HPDE6-E6E7 (cell line): ENCODE measurements around the gene OPCML.

Experiments
- DNase-seq: peaks from one replicate; pipeline ENCODE4 v3.0.0; 2011; ENCODE audit warnings: missing footprints; ENCODE audit errors: extremely low spot score

OPCML gene

DNA sequence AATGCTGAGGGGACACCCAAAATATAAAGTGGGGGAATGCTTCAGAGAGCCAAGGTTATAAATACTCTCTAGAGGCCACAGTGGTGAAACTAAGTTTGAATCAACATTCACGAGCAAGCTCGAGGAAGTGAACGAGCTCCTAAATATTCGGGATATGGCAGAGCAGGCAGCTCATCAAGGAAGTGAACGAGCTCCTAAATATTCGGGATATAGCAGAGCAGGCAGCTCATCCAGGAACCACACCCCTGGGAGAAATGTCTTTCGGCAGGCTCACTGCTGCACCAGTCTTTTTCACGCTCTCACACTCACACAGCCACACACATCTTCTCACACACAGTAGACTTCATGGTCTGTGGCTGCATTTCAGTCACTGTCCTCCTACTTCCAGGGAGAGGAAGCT, 787.5 kb downstream of the OPCML start:
- DNase-seq: no peak

DNA sequence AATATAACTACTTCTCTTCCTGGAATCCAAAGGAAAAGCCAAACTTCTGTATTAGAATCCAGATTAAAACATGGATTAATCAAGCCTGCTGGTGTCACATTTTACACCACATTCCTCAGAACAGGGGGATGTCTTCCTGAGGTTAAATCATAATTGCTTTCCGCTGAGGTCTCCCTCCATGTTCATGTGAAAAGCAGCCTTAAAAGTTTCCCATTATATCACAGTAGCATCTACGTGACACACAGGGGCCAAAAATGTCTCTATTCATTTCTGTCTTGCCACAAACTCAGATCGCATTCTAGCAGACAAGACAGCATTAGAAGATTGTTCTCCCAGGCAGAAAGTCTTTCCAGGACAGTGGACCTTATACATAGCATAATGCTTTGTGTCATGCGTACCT, 788.7 kb downstream of the OPCML start:
- no peak for DNase-seq

DNA sequence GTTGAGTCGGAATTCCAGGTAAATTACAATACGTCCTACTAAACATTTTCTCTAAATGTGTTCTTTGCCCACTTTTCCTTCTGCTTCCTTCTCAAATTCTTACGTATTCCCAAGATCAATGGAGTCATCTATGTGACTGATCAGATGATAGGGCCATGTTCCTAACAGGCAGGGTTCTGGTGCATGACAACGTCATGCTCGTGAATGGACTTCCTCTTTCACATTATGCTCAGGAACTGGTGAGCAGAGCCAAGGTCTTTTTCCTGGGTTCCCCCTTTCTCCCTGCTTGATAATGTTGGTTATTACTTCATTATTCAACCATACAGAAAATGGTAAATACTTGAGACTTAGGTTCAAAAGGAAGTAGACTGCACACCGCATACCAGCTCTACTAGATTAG, 789.4 kb downstream of the OPCML start:
- no peak for DNase-seq

DNA sequence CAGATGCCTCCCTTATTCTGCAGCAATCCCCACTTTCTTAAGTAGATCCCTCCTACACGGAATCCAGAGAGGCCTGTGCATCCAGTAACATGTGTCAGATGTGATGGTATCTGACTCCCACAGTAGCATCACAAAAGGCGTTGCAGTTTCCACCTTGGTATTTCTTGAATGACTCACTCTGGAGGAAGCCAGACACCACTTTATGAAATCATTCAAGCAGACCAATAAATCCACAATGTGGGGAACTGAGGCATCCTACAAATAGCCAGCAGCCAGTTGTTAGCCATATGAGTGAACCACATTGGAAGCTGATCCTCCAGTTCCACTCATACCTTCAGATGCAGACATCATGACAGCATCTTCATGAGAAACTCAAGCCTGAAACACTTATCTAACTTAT, 798.1 kb downstream of the OPCML start:
- no peak for DNase-seq

DNA sequence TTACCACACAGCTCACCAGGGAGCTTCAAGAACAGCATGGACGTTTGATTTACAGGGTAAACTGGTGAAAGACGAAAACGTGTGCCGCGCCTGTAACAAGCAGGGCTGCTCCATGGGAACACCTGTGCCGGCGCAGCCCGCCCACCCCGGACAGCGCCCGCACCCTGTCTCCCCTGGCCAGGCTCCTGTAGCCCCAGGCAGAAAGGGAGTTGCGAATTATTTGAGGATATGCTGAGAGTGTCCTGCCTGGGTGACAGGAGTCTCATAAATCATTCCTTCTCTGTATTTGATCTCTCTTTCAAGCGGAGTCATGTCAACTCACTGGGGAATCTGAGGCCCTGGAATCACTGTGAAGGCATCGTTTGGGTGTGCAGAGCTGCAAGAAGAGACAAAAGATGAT, 804.3 kb downstream of the OPCML start:
- DNase-seq: no peak

DNA sequence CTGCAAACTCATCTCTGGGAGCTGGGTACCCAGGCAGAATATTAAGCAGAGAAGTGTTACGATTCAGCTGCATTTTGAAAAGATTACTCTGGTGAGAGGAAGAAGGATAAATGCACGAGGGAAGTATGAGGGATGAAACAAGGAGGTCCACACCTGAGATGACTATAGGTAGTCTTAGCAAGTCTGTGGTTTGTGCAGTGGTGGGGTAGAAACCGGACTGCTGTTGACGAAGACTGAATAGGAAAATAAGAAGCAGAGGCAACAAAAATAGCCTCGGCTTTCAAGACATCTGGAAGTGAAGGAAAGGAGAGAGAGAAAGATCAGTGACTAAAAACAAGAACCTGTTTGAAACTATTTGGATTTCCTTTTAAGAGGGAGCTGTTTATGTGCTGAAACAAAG, 810.8 kb downstream of the OPCML start:
- DNase-seq: no peak

DNA sequence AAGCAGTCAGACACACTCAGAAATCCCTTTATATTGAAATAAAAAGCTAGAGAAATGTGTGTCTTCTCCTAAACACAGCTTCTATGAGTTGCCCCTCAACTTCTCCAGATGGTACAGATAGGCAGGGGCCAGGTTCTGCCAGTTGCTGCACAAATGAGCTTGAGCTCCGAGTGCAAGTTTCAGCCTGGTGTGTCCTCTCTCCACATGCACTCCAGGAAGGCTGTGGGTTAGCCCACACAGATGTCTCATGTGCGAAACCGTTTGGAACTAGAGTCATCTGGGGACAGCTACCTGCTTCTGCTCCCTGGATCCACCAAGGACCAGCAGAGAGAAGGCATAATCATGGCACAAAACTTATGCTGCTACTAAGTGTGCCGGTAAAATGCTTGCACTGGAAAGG, 812.6 kb downstream of the OPCML start:
- DNase-seq: no peak

DNA sequence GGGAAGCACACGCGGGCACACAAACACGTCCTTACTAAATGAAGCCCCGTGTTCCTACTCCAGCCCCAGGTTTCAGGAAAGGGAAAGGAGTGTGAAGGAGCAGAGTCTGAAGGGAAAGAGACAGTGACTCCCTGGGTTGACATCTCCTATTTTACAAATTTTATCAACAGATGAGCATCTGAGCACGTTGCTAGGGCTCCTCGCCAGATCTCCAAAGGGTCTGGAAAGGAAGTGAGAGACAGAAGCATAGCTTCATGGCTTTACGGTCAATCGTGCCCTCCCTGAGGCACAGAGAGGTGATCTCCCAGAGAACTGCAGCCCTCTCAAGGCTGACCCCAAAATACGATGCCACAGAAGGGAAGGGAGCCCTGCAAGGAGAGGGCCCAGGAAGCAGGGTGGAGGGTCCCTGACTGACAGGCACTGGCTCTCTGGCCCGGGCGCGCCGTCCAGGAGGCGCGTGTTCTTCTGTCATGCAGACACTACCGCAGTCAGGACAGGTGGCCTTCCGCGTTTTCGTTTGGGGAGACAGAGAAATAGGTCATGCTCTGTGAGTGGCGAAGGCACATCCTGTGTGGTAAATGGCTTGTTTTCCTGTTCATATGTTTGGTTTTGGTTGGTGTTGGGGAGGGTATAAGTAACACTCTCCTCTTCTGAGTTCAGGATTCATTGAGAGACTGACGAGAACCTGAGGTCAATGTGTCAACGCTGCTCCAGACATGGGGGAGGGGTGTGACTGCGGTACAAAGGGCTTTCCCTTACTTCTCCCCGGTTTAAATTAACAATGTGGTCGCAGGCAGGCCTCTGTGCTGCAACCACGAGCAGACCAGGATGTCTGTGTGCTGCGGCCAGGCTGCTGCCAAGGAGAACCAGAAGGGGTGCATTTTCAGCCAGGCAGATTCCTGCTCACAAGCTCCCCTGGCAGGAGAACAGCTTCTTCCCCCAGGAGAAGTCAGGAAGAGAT, 813.3 kb downstream of the OPCML start:
- DNase-seq: no peak

DNA sequence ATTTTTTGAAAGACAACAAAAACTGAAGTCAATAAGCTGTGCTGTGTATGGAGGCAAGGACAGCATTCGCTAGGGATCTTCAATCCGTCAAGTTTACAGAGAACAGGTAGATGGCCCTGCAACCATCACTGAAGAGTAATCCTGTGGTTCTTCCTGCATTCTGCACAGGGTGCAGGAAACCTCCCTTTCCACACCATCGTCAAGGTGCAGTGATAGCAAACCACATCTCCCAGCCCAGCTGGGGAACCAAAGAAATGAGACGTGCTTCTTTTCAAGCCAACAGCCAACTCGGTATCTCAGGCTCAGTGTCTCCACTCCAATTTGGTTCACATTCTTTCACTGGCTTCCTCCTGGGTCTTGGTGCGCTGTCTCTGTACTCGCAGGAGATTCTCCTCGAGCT, 814.5 kb downstream of the OPCML start:
- DNase-seq: no peak

DNA sequence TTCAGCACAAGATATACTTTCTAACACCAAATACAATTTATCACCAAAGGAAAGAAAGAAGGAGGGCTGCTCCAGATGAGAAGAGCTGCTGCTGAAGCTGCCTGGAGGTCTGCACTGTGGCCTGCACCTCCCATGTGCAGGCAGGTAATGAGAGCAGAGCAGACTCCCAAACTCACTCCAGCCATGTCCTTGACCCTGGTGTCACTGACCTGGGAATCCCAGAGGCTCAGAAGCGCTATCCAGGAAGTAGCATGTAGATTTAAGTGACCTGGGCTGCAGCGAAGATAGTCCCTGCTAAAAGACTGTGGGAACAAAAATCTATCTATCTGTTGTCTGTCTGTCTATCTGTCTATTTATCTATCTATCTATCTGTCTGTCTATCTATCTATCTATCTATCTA, 816.3 kb downstream of the OPCML start:
- no peak for DNase-seq

DNA sequence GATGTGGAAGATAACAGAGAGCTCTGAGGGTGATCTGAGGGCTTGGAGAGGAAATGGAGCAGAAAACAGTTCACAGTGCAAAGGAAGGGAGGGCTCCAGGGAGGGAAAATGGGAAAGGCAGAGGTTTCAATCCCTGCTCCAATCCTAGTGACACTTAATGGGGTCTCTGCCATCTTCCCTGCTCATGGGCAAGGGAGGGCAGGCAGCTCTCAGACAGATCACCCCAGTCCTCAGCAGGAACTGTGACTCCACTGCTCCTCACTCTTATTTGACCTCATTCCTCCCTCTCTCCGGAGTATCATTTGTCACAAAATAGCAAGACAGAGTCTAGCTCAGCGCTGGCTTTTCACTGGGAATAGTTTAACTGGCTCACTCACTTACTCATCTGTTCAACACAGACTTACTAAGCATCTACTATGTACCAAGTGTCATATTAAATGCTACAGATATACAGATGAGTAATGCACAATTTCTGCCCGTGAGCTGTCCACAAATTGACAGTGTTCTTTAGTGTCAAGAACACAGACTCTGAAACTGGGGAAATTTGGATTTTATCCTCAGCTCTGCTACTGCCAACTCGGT, 817.4 kb downstream of the OPCML start:
- no peak for DNase-seq

DNA sequence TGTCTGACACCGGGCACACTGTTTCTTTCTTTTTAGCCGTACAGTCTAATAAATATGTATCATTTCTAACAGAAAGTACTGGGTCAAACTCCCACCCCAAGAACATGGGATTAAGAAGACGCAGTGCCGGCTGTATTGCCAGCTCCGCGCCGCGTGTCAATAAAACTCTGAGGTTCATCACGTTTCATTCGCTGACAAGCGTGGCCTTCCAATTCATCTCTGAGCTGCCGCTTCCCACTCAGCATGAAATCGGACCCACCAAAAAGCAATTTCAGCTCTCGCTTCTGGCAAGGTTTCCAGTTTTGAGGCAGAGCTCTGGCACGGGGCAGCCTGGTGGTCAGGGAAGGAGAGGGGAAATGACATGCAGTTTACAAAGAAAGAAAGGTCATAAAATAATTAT, 819.8 kb downstream of the OPCML start:
- DNase-seq: no peak

DNA sequence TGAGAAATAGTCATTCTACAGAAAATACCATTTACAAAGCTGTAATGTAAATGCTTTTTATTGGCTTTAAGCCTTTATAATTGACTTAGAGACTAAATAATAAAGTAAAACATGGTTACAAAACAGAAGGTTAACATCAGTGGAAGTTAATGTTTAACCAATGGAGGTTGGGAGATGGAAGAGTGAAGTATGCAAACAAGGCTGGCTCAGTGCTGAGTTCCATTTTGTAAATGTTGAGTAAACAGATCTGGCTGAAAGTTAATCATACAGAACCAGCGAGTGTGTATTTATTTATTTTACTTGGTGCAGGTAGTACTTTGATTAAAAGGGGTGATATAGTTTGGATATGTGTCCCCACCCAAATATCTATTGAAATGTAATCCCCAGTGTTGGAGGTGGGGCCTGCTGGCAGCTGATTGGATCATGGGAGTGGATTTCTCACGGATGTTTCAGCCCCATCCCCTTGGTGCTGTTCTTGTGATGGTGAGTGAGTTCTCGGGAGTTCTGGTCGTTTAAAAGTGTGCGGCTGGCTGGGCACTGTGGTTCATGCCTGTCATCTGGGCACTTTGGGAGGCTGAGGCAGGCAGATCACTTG, 827.4 kb downstream of the OPCML start:
- DNase-seq: no peak

DNA sequence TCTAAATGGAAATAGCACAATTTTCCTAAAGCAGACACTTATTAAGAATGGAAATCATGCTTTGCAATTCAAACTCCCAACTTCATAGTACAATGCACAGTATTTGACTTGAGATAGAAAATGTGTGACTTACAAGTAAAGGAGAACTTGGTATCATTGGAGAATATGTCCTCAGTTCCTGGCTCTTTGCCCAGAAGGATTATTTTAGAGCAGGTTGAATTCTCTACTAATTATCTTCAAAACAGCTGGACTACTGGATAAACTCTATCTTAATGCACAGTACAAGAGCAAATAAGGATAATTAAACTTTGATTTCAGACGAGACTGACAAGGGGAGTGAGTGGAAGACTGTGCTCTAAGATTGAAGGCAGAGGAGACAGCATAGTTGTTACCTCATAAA, 839.4 kb downstream of the OPCML start:
- DNase-seq: no peak

DNA sequence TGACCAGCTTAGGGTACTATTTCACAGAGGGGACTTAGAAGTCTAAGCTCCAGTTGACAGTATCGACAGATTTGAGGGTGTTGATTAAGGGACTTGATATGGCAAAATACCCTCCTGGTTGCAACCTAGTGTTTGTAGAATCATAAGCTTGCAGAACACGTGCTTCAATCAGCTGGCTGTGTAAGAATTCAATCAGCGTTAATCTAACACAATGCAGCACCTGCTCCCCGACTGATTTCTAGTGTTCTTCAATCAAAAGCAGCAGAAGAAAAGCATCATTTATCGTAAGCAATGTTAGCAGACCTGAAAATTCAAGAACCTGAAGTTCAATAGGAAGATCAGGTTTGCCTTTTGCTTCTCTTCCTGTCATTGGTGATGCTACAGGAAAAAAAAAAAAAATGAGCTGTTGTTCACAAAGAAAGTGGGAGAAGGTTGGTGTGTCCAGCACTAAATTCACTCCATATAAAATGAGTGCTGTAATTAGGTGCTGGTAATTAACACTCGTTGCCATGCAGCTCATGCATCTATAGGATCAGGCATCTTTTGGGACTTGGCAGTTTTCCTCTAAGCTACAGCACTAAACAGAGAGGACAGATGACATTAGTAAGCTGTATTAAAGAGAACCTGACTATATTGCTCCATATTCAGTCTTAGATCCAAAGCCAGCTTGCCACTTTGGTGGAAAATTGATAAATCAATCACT, 840.3 kb downstream of the OPCML start:
- DNase-seq: no peak

DNA sequence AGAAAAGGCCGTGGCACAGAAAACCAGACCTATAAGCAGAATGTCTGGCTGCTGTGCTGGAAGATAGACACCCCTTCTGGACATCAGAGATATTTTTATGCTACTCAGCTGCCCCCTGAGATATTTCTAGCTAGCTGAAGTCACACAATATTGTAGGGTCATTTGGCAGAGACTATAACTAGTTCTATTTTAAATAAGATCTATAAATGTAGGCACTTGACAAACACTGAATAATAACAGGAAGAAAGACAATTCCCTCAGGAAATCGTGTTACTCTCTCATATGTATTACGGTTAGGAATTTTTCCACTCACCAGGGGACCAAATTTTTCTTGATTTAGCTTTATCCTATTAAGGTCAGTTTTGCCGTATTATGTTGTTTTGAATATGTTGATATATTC, 845.4 kb downstream of the OPCML start:
- DNase-seq: no peak

DNA sequence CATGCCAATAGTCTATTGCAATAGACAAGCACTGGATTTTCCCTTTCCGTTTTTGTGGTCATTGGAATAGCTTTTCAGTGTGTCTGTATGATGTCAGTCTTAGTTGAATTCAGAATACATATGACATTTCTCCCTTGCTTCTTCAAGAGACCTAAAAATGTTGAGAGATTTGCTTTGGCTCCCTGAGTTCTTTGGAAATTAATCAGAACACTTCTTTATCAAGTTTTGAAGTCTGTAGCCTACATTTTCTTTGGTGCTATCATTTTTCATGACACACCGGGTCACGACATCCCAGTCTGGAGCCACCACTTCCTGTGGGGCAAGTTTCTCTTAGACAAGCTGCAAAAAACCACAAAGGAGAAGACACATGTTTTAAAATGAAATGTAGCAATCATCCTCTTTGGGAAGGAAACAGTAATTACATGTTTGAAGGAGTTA, 847.1 kb downstream of the OPCML start:
- DNase-seq: no peak

DNA sequence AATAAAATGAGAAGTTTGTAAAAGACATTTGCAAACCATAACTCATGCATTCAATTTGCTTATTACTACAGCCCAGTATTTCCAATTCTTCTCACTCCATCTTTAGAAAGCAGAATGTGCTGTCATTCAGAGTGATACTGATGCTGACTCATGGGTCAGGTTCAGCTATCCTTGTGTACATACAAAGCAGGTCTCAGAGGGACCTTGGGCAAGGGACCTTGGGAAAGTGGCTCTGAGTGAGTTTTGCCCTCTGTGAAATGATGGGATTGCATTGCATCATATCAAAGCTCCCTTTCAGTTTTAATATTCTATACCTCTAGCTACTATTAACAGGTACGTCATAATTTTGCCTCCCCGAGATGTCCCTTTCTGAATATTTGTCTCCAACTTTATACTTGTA, 848.7 kb downstream of the OPCML start:
- no peak for DNase-seq

DNA sequence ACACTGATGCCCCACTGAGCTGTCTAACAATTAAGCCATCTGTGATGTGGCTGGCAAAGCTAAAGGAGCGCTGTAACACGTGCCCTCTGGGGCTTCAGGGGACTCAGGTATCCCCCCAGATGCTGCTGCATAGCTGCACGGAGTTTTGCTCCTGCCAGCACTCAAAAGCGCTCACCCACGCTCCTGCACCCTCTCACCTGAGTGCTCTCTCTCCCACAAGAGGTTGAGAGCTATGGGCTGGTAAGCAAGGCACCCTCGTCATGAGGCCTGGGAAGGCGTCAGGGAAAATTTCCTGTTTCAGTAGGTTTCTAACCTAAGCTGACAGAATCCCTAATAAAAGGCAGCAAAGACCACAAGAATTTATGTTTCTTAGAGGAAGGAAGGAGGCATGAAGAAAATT, 850.3 kb downstream of the OPCML start:
- DNase-seq: no peak

DNA sequence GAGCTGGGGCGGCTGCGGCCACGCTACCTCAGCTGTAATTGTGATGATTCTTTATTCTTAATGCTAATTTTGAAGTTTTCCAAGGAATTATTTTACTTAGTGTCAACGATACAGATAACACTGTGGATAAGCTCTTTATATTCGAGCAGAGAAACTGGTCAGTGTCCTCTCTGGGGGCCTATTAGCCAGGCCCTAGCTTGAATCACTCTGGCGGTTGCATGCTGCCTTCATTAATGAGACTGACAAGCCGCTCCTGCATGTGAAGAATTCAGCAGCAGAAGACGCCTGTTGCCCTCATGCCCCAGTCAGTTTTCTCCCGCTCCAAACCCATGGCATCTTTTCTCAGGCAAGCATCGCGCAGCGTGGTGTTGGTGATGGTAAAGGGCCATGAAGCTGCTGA, 851.7 kb downstream of the OPCML start:
- no peak for DNase-seq

DNA sequence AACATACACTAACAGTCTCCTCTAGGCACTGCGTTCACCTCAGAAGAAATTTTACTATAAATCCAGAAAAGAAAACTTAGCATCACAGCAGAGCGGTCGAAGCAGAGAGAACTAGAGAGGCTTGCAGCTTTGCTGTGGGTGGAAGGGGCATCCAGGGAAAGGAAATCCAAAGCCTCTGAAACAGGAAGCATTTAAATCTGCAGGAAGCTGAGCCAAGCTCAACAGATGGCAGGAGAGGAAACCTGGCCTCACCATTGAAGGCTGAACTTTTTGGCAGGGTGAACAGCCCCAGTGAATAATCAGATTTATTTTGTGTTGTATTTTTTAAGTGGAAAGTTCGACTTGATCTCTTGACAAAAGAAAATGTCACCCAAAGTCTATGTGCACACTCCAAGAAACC, 858.1 kb downstream of the OPCML start:
- no peak for DNase-seq

DNA sequence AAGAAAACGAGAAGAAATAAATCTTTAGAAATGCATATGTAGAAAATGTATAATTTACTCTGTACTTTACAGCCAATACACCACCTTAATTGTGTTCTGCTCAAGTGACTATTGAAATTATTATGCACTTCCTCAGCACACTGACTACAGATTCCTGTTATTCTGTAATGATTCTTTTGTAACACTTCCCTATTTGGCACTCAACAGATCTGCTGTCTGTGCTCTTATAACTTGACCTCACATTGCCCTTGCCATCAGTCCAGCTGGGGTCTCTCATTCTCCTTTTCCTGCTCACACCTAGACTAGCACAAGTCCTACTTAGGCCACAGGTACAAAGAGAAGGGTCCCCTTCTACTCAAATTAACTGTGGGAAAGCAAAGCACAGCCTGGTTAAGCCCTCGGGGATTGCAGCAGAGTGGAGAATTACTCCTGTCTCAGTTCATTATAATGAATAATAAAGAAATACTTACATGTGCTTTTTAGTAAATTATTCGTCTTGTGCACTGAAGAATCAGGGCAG, 860.4 kb downstream of the OPCML start:
- DNase-seq: no peak
